Measurements from ENCODE around the gene SUSD2. TPM values are rescaled to one million over a fixed set of nuclear protein-coding genes. Genes with fewer than 3 reads are reported as not detected.

SUSD2 gene
- total RNA-seq, 1 experiment from 2014 or later: 1.1 TPM

- no peak overlapping the region for H3K27ac Mint-ChIP-seq
- no peaks in the 10 kb centered on the region for H3K27me3 Mint-ChIP-seq (ENCODE audit: low read depth)
- H3K4me3 Mint-ChIP-seq: no peak overlapping the region
- peaks cover 3% of the 10 kb centered on the region for H3K4me1 Mint-ChIP-seq
- DNase-seq (ENCODE audit: low spot score) (no peak), ATAC-seq (no peak)
- ChIA-PET POLR2A (interaction anchor here (0.7 to 1.1 kb wide), 2 partner anchors 88 to 571 kb away, joined by 3 to 6 read pairs; partner anchors contain the start of gene SGSM1), CTCF (interaction anchor here (0.7 to 1.0 kb wide), 2 partner anchors 18 to 100 kb away, joined by 3 read pairs; no protein-coding TSS in a partner anchor)
- no peaks in the 10 kb centered on the region for H3K36me3 Mint-ChIP-seq
- H3K9me3 Mint-ChIP-seq: no peaks in the 10 kb centered on the region
- TF ChIP-seq IRF1 (CRISPR knock-in tag; IDR thresholded peaks at IDR 0.05): no peak
- TF ChIP-seq TEAD4 (CRISPR knock-in tag; IDR thresholded peaks at IDR 0.05): no peak
- no peak for TF ChIP-seq HMGXB4 (CRISPR knock-in tag; IDR thresholded peaks at IDR 0.05)
- TF ChIP-seq ARID4B (CRISPR knock-in tag; IDR thresholded peaks at IDR 0.05; ENCODE audit: borderline replicate concordance): no peak
- TF ChIP-seq ZNF121 (CRISPR knock-in tag; IDR thresholded peaks at IDR 0.05): no peak
- no peak for TF ChIP-seq ZNF219 (CRISPR knock-in tag; IDR thresholded peaks at IDR 0.05; ENCODE audit: borderline replicate concordance)
- no peak for TF ChIP-seq SOX15 (CRISPR knock-in tag; IDR thresholded peaks at IDR 0.05)
- no peak for TF ChIP-seq EMX1 (CRISPR knock-in tag; IDR thresholded peaks at IDR 0.05)
- TF ChIP-seq ZBTB21 (CRISPR knock-in tag; IDR thresholded peaks at IDR 0.05; ENCODE audit: borderline replicate concordance): no peak
Measured at GRCh38 chr22:24235315-24235714, 54.0 kb downstream of the SUSD2 start.

GRCh38 chr22:24236656-24237055 is 55.4 kb downstream of the SUSD2 start:
- ChIA-PET POLR2A (no interaction called here), CTCF (interaction anchor here (0.7 to 1.5 kb wide), 2 partner anchors 11 to 47 kb away, joined by 5 read pairs; no protein-coding TSS in a partner anchor)
- H3K4me3 Mint-ChIP-seq: no peak overlapping the region
- no peak for ATAC-seq
- H3K9me3 Mint-ChIP-seq: no peaks in the 10 kb centered on the region
- no peaks in the 10 kb centered on the region for H3K36me3 Mint-ChIP-seq
- no peak overlapping the region for H3K27ac Mint-ChIP-seq
- H3K4me1 Mint-ChIP-seq: no peaks in the 10 kb centered on the region
- H3K27me3 Mint-ChIP-seq (ENCODE audit: low read depth): no peaks in the 10 kb centered on the region
- no peak for DNase-seq (ENCODE audit: low spot score)
- no peak for TF ChIP-seq ZNF425 (CRISPR knock-in tag; conservative IDR thresholded peaks at IDR 0.05)
- no peak for TF ChIP-seq ZBTB21 (CRISPR knock-in tag; IDR thresholded peaks at IDR 0.05; ENCODE audit: borderline replicate concordance)
- no peak for TF ChIP-seq ERG (CRISPR knock-in tag; IDR thresholded peaks at IDR 0.05)
- no peak for TF ChIP-seq SMAD3 (CRISPR knock-in tag; IDR thresholded peaks at IDR 0.05; ENCODE audit: borderline replicate concordance)
- no peak for TF ChIP-seq ZBTB43 (CRISPR knock-in tag; IDR thresholded peaks at IDR 0.05)
- TF ChIP-seq AR (CRISPR knock-in tag; IDR thresholded peaks at IDR 0.05): no peak
- no peak for TF ChIP-seq ETV6 (CRISPR knock-in tag; IDR thresholded peaks at IDR 0.05)
- no peak for TF ChIP-seq ZNF423 (CRISPR knock-in tag; IDR thresholded peaks at IDR 0.05)
- no peak for TF ChIP-seq ELF4 (CRISPR knock-in tag; IDR thresholded peaks at IDR 0.05; ENCODE audit: low read depth)
- TF ChIP-seq ZNF396 (CRISPR knock-in tag; IDR thresholded peaks at IDR 0.05; ENCODE audit: borderline replicate concordance): no peak
- TF ChIP-seq ZNF416 (CRISPR knock-in tag; IDR thresholded peaks at IDR 0.05): no peak

Data from WTC11 (cell line).